Measurements from ENCODE around the gene KLHL29. TPM values are rescaled to one million over a fixed set of nuclear protein-coding genes. Genes with fewer than 3 reads are reported as not detected.

Gene KLHL29
- total RNA-seq, 1 donor from 2014 or later, result 4.4 TPM

GRCh38 chr2:23627236-23628009, 242.4 kb downstream of the KLHL29 start:
- peaks cover 19% of the 10 kb centered on the region for H3K27me3 Mint-ChIP-seq
- no peak for TF ChIP-seq CTCF (IDR thresholded peaks at IDR 0.05; ENCODE audit: unreplicated experiment)
- no peak overlapping the region for H3K4me3 Mint-ChIP-seq (ENCODE audit: low read depth)
- peaks cover 10% of the 10 kb centered on the region for H3K4me1 Mint-ChIP-seq (ENCODE audit: low read depth)
- DNase-seq (ENCODE audit: low spot score, unreplicated experiment), result no peak
- H3K9me3 Mint-ChIP-seq (ENCODE audit: low read depth), result peaks cover 3% of the 10 kb centered on the region
- no peaks in the 10 kb centered on the region for H3K36me3 Mint-ChIP-seq (ENCODE audit: insufficient read depth)
- no peak overlapping the region for H3K27ac Mint-ChIP-seq

GRCh38 chr2:23628926-23629771, 244.2 kb downstream of the KLHL29 start:
- Mint-ChIP-seq H3K36me3 (ENCODE audit: insufficient read depth) (no peaks in the 10 kb centered on the region), H3K27me3 (peaks cover 16% of the 10 kb centered on the region), H3K4me3 (ENCODE audit: low read depth) (no peak overlapping the region), H3K27ac (peak overlapping the region; percentile 34), H3K9me3 (ENCODE audit: low read depth) (peaks cover 3% of the 10 kb centered on the region), H3K4me1 (ENCODE audit: low read depth) (peaks cover 10% of the 10 kb centered on the region)
- no peak for TF ChIP-seq CTCF (IDR thresholded peaks at IDR 0.05; ENCODE audit: unreplicated experiment)
- DNase-seq (ENCODE audit: low spot score, unreplicated experiment), result no peak

- Mint-ChIP-seq H3K4me1 (ENCODE audit: low read depth) (peaks cover 10% of the 10 kb centered on the region), H3K27ac (peak overlapping the region; percentile 34), H3K9me3 (ENCODE audit: low read depth) (no peaks in the 10 kb centered on the region), H3K36me3 (ENCODE audit: insufficient read depth) (no peaks in the 10 kb centered on the region), H3K4me3 (ENCODE audit: low read depth) (no peak overlapping the region), H3K27me3 (peaks cover 16% of the 10 kb centered on the region)
- no peak for DNase-seq (ENCODE audit: low spot score, unreplicated experiment)
- TF ChIP-seq CTCF (IDR thresholded peaks at IDR 0.05; ENCODE audit: unreplicated experiment), result no peak
These were observed 244.9 kb downstream of the KLHL29 start for GRCh38 chr2:23629772-23630480.

GRCh38 chr2:23630961-23631360, 246.0 kb downstream of the KLHL29 start:
- Mint-ChIP-seq H3K9me3 (ENCODE audit: low read depth) (no peaks in the 10 kb centered on the region), H3K27ac (no peak overlapping the region), H3K4me1 (ENCODE audit: low read depth) (peaks cover 10% of the 10 kb centered on the region), H3K36me3 (ENCODE audit: insufficient read depth) (no peaks in the 10 kb centered on the region), H3K4me3 (ENCODE audit: low read depth) (no peak overlapping the region), H3K27me3 (peaks cover 13% of the 10 kb centered on the region)
- DNase-seq (ENCODE audit: low spot score, unreplicated experiment), result no peak
- TF ChIP-seq CTCF (IDR thresholded peaks at IDR 0.05; ENCODE audit: unreplicated experiment), result no peak

GRCh38 chr2:23631389-23631788, 246.4 kb downstream of the KLHL29 start:
- Mint-ChIP-seq H3K27ac (no peak overlapping the region), H3K9me3 (ENCODE audit: low read depth) (no peaks in the 10 kb centered on the region), H3K4me1 (ENCODE audit: low read depth) (peaks cover 10% of the 10 kb centered on the region), H3K27me3 (peaks cover 13% of the 10 kb centered on the region), H3K4me3 (ENCODE audit: low read depth) (no peak overlapping the region), H3K36me3 (ENCODE audit: insufficient read depth) (no peaks in the 10 kb centered on the region)
- TF ChIP-seq CTCF (IDR thresholded peaks at IDR 0.05; ENCODE audit: unreplicated experiment), result no peak
- DNase-seq (ENCODE audit: low spot score, unreplicated experiment), result no peak

All from progenitor cell of endocrine pancreas (in vitro differentiated cells).